GM19025 (cell line): Measurements from ENCODE around the gene ADRM1.

Experiments used
- ATAC-seq: cut with Tn5 transposase; IDR thresholded peaks from one replicate; pipeline ENCODE4 v1.9.1; 2021; ENCODE audit warnings: mild to moderate bottlenecking, low read depth, moderate library complexity; ENCODE audit not compliant: unreplicated experiment

The ADRM1 gene

GRCh38 chr20:62280303-62280702, 22.5 kb upstream of the ADRM1 start:
- ATAC-seq: no peak

- ATAC-seq: no peak
Measured at GRCh38 chr20:62281161-62281933, 21.4 kb upstream of the ADRM1 start.

- no peak for ATAC-seq
Measured at GRCh38 chr20:62282103-62282502, 20.7 kb upstream of the ADRM1 start.

GRCh38 chr20:62282877-62283503, 19.8 kb upstream of the ADRM1 start:
- no peak for ATAC-seq

- no peak for ATAC-seq
Measured at GRCh38 chr20:62284448-62284847, 18.3 kb upstream of the ADRM1 start.

GRCh38 chr20:62285151-62285550, 17.6 kb upstream of the ADRM1 start:
- no peak for ATAC-seq

- ATAC-seq: no peak
Measured at GRCh38 chr20:62285722-62286121, 17.1 kb upstream of the ADRM1 start.

- ATAC-seq: no peak
Measured at GRCh38 chr20:62286493-62287064, 16.2 kb upstream of the ADRM1 start.

- no peak for ATAC-seq
Measured at GRCh38 chr20:62287129-62287528, 15.7 kb upstream of the ADRM1 start.

- no peak for ATAC-seq
Measured at GRCh38 chr20:62287759-62288534, 14.8 kb upstream of the ADRM1 start.

- no peak for ATAC-seq
Measured at GRCh38 chr20:62288535-62289105, 14.2 kb upstream of the ADRM1 start.

- ATAC-seq: no peak
Measured at GRCh38 chr20:62289131-62289530, 13.7 kb upstream of the ADRM1 start.

- ATAC-seq: no peak
Measured at GRCh38 chr20:62289898-62290297, 12.9 kb upstream of the ADRM1 start.

GRCh38 chr20:62291251-62292066, 11.3 kb upstream of the ADRM1 start:
- no peak for ATAC-seq

GRCh38 chr20:62292108-62292507, 10.7 kb upstream of the ADRM1 start:
- no peak for ATAC-seq

GRCh38 chr20:62293111-62293784, 9.5 kb upstream of the ADRM1 start:
- ATAC-seq: no peak

- no peak for ATAC-seq
Measured at GRCh38 chr20:62293946-62294345, 8.9 kb upstream of the ADRM1 start.

- ATAC-seq: no peak
Measured at GRCh38 chr20:62294516-62294915, 8.3 kb upstream of the ADRM1 start.

- ATAC-seq: no peak
Measured at GRCh38 chr20:62296724-62297448, 5.9 kb upstream of the ADRM1 start.
